IPS-18a (cell line): Measurements from ENCODE around the gene CHMP3.
"Not testable (repeated sequence)": the region's sequence is repeated elsewhere in the genome, so short reads cannot be mapped to it uniquely, and the experiment has no call there.

Experiments
- H3K27ac ChIP-seq: one replicate; pipeline ENCODE4 v1.5.1; 2013; ENCODE audit warnings: low read length
- H3K27me3 ChIP-seq: one replicate; pipeline ENCODE4 v1.6.1; 2013; ENCODE audit warnings: mild to moderate bottlenecking, low read length; ENCODE audit not compliant: control insufficient read depth, insufficient read depth
- H3K36me3 ChIP-seq: one replicate; pipeline ENCODE4 v1.6.1; 2013; ENCODE audit warnings: low read depth, low read length; ENCODE audit not compliant: control insufficient read depth
- H3K4me1 ChIP-seq: one replicate; pipeline ENCODE4 v1.6.1; 2013; ENCODE audit warnings: low read depth, low read length; ENCODE audit not compliant: control insufficient read depth
- H3K4me3 ChIP-seq: one replicate; pipeline ENCODE4 v1.5.1; 2013; ENCODE audit warnings: low read length
- H3K9ac ChIP-seq: one replicate; pipeline ENCODE4 v1.6.1; 2013; ENCODE audit warnings: mild to moderate bottlenecking, low read length, moderate library complexity
- H3K9me3 ChIP-seq: one replicate; pipeline ENCODE4 v1.6.1; 2013; ENCODE audit warnings: low read depth, low read length; ENCODE audit not compliant: control insufficient read depth

Gene CHMP3

GRCh38 chr2:86548913-86549396, 14.3 kb downstream of the CHMP3 start:
- not testable (repeated sequence) for H3K27me3 ChIP-seq, H3K4me3 ChIP-seq, H3K36me3 ChIP-seq, H3K9ac ChIP-seq, H3K4me1 ChIP-seq, H3K27ac ChIP-seq
- peaks cover 27% of the 10 kb centered on the region for H3K9me3 ChIP-seq

- not testable (repeated sequence) for H3K4me3 ChIP-seq, H3K4me1 ChIP-seq, H3K9ac ChIP-seq, H3K36me3 ChIP-seq, H3K27me3 ChIP-seq, H3K27ac ChIP-seq
- H3K9me3 ChIP-seq: peaks cover 27% of the 10 kb centered on the region
Observed at GRCh38 chr2:86548165-86548912, 14.9 kb downstream of the CHMP3 start.

- H3K9me3 ChIP-seq: peaks cover 21% of the 10 kb centered on the region
- not testable (repeated sequence) for H3K27ac ChIP-seq, H3K4me3 ChIP-seq, H3K27me3 ChIP-seq, H3K4me1 ChIP-seq, H3K36me3 ChIP-seq, H3K9ac ChIP-seq
Observed at GRCh38 chr2:86545296-86545924, 17.8 kb downstream of the CHMP3 start.

- not testable (repeated sequence) for H3K9ac ChIP-seq, H3K27me3 ChIP-seq
- peaks cover 20% of the 10 kb centered on the region for H3K9me3 ChIP-seq
Observed at GRCh38 chr2:86544278-86545099, 18.8 kb downstream of the CHMP3 start.

GRCh38 chr2:86543793-86544192, 19.4 kb downstream of the CHMP3 start:
- Histone ChIP-seq H3K27me3 (no peaks in the 10 kb centered on the region), H3K9ac (no peak overlapping the region), H3K27ac (no peak overlapping the region), H3K36me3 (no peaks in the 10 kb centered on the region), H3K9me3 (peaks cover 20% of the 10 kb centered on the region), H3K4me1 (no peaks in the 10 kb centered on the region), H3K4me3 (no peak overlapping the region)

More at GRCh38 chr2:86544278-86545099, 18.8 kb downstream of the CHMP3 start:
- H3K27ac ChIP-seq, H3K4me3 ChIP-seq, H3K36me3 ChIP-seq, H3K4me1 ChIP-seq: not testable (repeated sequence)

GRCh38 chr2:86543335-86543734, 19.9 kb downstream of the CHMP3 start:
- peaks cover 20% of the 10 kb centered on the region for H3K9me3 ChIP-seq
- no peaks in the 10 kb centered on the region for H3K27me3 ChIP-seq
- no peak overlapping the region for H3K27ac ChIP-seq
- H3K4me1 ChIP-seq: no peaks in the 10 kb centered on the region
- H3K4me3 ChIP-seq: no peak overlapping the region
- H3K9ac ChIP-seq: no peak overlapping the region
- no peaks in the 10 kb centered on the region for H3K36me3 ChIP-seq

- no peaks in the 10 kb centered on the region for H3K36me3 ChIP-seq
- H3K9ac ChIP-seq: no peak overlapping the region
- peaks cover 19% of the 10 kb centered on the region for H3K9me3 ChIP-seq
- no peaks in the 10 kb centered on the region for H3K27me3 ChIP-seq
- H3K27ac ChIP-seq: no peak overlapping the region
- H3K4me1 ChIP-seq: no peaks in the 10 kb centered on the region
- H3K4me3 ChIP-seq: no peak overlapping the region
Observed at GRCh38 chr2:86542814-86543213, 20.4 kb downstream of the CHMP3 start.

GRCh38 chr2:86541334-86541733, 21.9 kb downstream of the CHMP3 start:
- Histone ChIP-seq H3K9ac (no peak overlapping the region), H3K9me3 (peaks cover 4% of the 10 kb centered on the region), H3K4me3 (no peak overlapping the region), H3K36me3 (no peaks in the 10 kb centered on the region), H3K4me1 (no peaks in the 10 kb centered on the region), H3K27me3 (no peaks in the 10 kb centered on the region), H3K27ac (no peak overlapping the region)

- H3K9ac ChIP-seq: no peak overlapping the region
- no peaks in the 10 kb centered on the region for H3K4me1 ChIP-seq
- H3K9me3 ChIP-seq: peaks cover 3% of the 10 kb centered on the region
- no peak overlapping the region for H3K27ac ChIP-seq
- H3K4me3 ChIP-seq: no peak overlapping the region
- no peaks in the 10 kb centered on the region for H3K27me3 ChIP-seq
- H3K36me3 ChIP-seq: no peaks in the 10 kb centered on the region
Observed at GRCh38 chr2:86533589-86533988, 29.7 kb downstream of the CHMP3 start.

GRCh38 chr2:86525421-86526340, 37.6 kb downstream of the CHMP3 start:
- Histone ChIP-seq H3K27me3 (no peaks in the 10 kb centered on the region), H3K4me1 (no peaks in the 10 kb centered on the region), H3K4me3 (no peak overlapping the region), H3K9me3 (no peaks in the 10 kb centered on the region), H3K9ac (no peak overlapping the region), H3K36me3 (no peaks in the 10 kb centered on the region), H3K27ac (no peak overlapping the region)

GRCh38 chr2:86523491-86523890, 39.8 kb downstream of the CHMP3 start:
- H3K4me1 ChIP-seq: no peaks in the 10 kb centered on the region
- H3K9ac ChIP-seq: no peak overlapping the region
- H3K36me3 ChIP-seq: no peaks in the 10 kb centered on the region
- H3K9me3 ChIP-seq: no peaks in the 10 kb centered on the region
- H3K27ac ChIP-seq: no peak overlapping the region
- H3K27me3 ChIP-seq: no peaks in the 10 kb centered on the region
- H3K4me3 ChIP-seq: no peak overlapping the region
